Keratinocyte (primary cell): ENCODE measurements around the gene SPECC1L. TPM values are rescaled to one million over a fixed set of nuclear protein-coding genes. Genes with fewer than 3 reads are reported as not detected.

Source experiments
- DNase-seq: peaks from one replicate; pipeline ENCODE4 v3.0.0-alpha.2; 2011; ENCODE audit warnings: low read depth, missing footprints, low spot score
- FAIRE-seq: peaks from 2 replicates; lab custom pipeline; 2011; peaks lifted over from hg19 to GRCh38; lab: Jason Lieb, UNC
- H2AFZ ChIP-seq: 2 replicates; pipeline ENCODE4 v1.6.0; 2012; ENCODE audit warnings: low read length, control low read depth, inconsistent platforms; ENCODE audit not compliant: control insufficient read depth
- H3K27ac ChIP-seq: 2 replicates; pipeline ENCODE4 v1.5.1; 2011; ENCODE audit warnings: low read length; ENCODE audit not compliant: control insufficient read depth, insufficient read depth
- H3K27me3 ChIP-seq: 3 replicates; pipeline ENCODE4 v1.6.0; 2011; ENCODE audit warnings: low read length; ENCODE audit not compliant: control insufficient read depth, insufficient read depth; ENCODE audit errors: extremely low read depth
- H3K36me3 ChIP-seq, 2 experiments: 2 replicates in 1 of 2; 3 replicates in 1 of 2; pipeline ENCODE4 v1.5.1; 2011; ENCODE audit warnings: low read length in 2 of 2, mild to moderate bottlenecking in 1 of 2; ENCODE audit not compliant: control insufficient read depth in 2 of 2, insufficient read depth in 2 of 2; ENCODE audit errors: extremely low read depth in 1 of 2
- H3K4me1 ChIP-seq: 3 replicates; pipeline ENCODE4 v1.5.1; 2011; ENCODE audit warnings: low read length; ENCODE audit not compliant: control insufficient read depth, insufficient read depth; ENCODE audit errors: extremely low read depth
- H3K4me2 ChIP-seq: 3 replicates; pipeline ENCODE4 v1.6.0; 2011; ENCODE audit warnings: low read depth, low read length; ENCODE audit not compliant: control insufficient read depth, insufficient read depth; ENCODE audit errors: extremely low read depth
- H3K4me3 ChIP-seq, 3 experiments: fragments of 200-600 bp in 1 of 3; sonication (generic) in 1 of 3; 2 replicates in 2 of 3; 3 replicates in 1 of 3; pipeline ENCODE4 v1.5.1; 2011 to 2016; ENCODE audit warnings: low read length in 3 of 3, mild to moderate bottlenecking in 3 of 3, control low read depth in 2 of 3, inconsistent platforms in 1 of 3, low read depth in 1 of 3, mixed read lengths in 1 of 3, mixed run types in 1 of 3, moderate library complexity in 1 of 3; ENCODE audit not compliant: control insufficient read depth in 2 of 3, insufficient read depth in 2 of 3; ENCODE audit errors: extremely low read depth in 1 of 3
- H3K79me2 ChIP-seq: 2 replicates; pipeline ENCODE4 v1.6.0; 2012; ENCODE audit warnings: low read length; ENCODE audit not compliant: control insufficient read depth, insufficient read depth
- H3K9ac ChIP-seq: 3 replicates; pipeline ENCODE4 v1.6.0; 2011; ENCODE audit warnings: low read length; ENCODE audit not compliant: control insufficient read depth, insufficient read depth; ENCODE audit errors: extremely low read depth
- H3K9me1 ChIP-seq: 3 replicates; pipeline ENCODE4 v1.6.0; 2011; ENCODE audit warnings: low read length; ENCODE audit not compliant: control insufficient read depth, insufficient read depth; ENCODE audit errors: extremely low read depth
- H3K9me3 ChIP-seq: 2 replicates; pipeline ENCODE4 v1.5.1; 2012; ENCODE audit warnings: low read depth, low read length; ENCODE audit not compliant: control insufficient read depth
- H4K20me1 ChIP-seq: 3 replicates; pipeline ENCODE4 v1.6.0; 2011; ENCODE audit warnings: low read length; ENCODE audit not compliant: control insufficient read depth, insufficient read depth; ENCODE audit errors: extremely low read depth
- EZH2 ChIP-seq: IDR thresholded peaks from one replicate; pipeline ENCODE4 v1.6.1; 2012; ENCODE audit warnings: inconsistent platforms, mild to moderate bottlenecking, low read length, moderate library complexity
- dilution Hi-C: fragments of 300-500 bp; cut with MboI; formaldehyde crosslinking; loops from one replicate; pipeline ENCODE4 v1.7.0; 2020; ENCODE audit warnings: low sequenced_read_pairs; ENCODE audit not compliant: extremely low pct_ligation_motif_present
- polyA plus RNA-seq, 5 experiments: library from polyadenylated mRNA; depleted of rRNA in 3 of 5; stranded (reverse) in 3 of 5; stranded (forward) in 1 of 5; unstranded in 1 of 5; fragments of >200 nt; gene quantifications; 1 replicate in 1 of 5; 2 replicates in 3 of 5; 3 replicates in 1 of 5; pipeline versions ENCODE4 v1.2.1 to v1.2.3, GENCODE V29; 2011 to 2012; ENCODE audit warnings: missing spikeins in 2 of 5, low read depth in 1 of 5, low replicate concordance in 1 of 5
- TF ChIP-seq, protein P1 (sequence below), 3 experiments: IDR thresholded peaks in 1 of 3; conservative IDR thresholded peaks in 1 of 3; optimal IDR thresholded peaks in 1 of 3; 2 replicates in 2 of 3; 3 replicates in 1 of 3; pipeline versions ENCODE3 to v1.5.1; 2011; ENCODE audit warnings: low read length in 3 of 3, mild to moderate bottlenecking in 3 of 3, moderate library complexity in 2 of 3, control low read depth in 1 of 3, inconsistent platforms in 1 of 3; ENCODE audit not compliant: insufficient read depth in 2 of 3; ENCODE audit errors: extremely low read depth in 1 of 3

Gene SPECC1L
- polyA plus RNA-seq, 1 donor (not counting 4 experiments of a cell fraction or from before 2014, with no cell fraction given): 19.3 TPM

- Histone ChIP-seq H3K27me3 (no peaks in the 10 kb centered on the region), H3K9me1 (no peaks in the 10 kb centered on the region), H3K4me2 (no peak overlapping the region), H3K9me3 (no peaks in the 10 kb centered on the region), H2AFZ (no peak overlapping the region), H4K20me1 (peaks cover 2% of the 10 kb centered on the region), H3K27ac (no peak overlapping the region), H3K4me3 (no peak overlapping the region), H3K36me3 (peaks cover 12% of the 10 kb centered on the region in 2 experiments), H3K9ac (no peak overlapping the region), H3K4me1 (peaks cover 9% of the 10 kb centered on the region), H3K79me2 (no peaks in the 10 kb centered on the region)
- TF ChIP-seq, protein P1, sequence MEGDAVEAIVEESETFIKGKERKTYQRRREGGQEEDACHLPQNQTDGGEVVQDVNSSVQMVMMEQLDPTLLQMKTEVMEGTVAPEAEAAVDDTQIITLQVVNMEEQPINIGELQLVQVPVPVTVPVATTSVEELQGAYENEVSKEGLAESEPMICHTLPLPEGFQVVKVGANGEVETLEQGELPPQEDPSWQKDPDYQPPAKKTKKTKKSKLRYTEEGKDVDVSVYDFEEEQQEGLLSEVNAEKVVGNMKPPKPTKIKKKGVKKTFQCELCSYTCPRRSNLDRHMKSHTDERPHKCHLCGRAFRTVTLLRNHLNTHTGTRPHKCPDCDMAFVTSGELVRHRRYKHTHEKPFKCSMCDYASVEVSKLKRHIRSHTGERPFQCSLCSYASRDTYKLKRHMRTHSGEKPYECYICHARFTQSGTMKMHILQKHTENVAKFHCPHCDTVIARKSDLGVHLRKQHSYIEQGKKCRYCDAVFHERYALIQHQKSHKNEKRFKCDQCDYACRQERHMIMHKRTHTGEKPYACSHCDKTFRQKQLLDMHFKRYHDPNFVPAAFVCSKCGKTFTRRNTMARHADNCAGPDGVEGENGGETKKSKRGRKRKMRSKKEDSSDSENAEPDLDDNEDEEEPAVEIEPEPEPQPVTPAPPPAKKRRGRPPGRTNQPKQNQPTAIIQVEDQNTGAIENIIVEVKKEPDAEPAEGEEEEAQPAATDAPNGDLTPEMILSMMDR (optimal IDR thresholded peaks at IDR 0.05 in 1 of 3, IDR thresholded peaks at IDR 0.05 in 1 of 3, conservative IDR thresholded peaks at IDR 0.05 in 1 of 3; ENCODE audit: extremely low read depth in 1 of 3, insufficient read depth in 2 of 3, low read length in 3 of 3): no peak
- TF ChIP-seq EZH2: no peak
- DNase-seq: no peak
- dilution Hi-C loops: no loop called here
- no peak for FAIRE-seq
Measured at GRCh38 chr22:24410110-24410856, 139.7 kb downstream of the SPECC1L start.

GRCh38 chr22:24411256-24412004 is 140.8 kb downstream of the SPECC1L start:
- Histone ChIP-seq H4K20me1 (peaks cover 2% of the 10 kb centered on the region), H3K9me1 (no peaks in the 10 kb centered on the region), H3K36me3 (peaks cover 4 to 13% of the 10 kb centered on the region in 2 experiments), H3K9ac (no peak overlapping the region), H3K27me3 (no peaks in the 10 kb centered on the region), H3K9me3 (no peaks in the 10 kb centered on the region), H3K4me2 (no peak overlapping the region), H3K27ac (no peak overlapping the region), H3K79me2 (no peaks in the 10 kb centered on the region), H3K4me3 (no peak overlapping the region), H3K4me1 (peaks cover 9% of the 10 kb centered on the region), H2AFZ (no peak overlapping the region)
- no peak for DNase-seq
- no peak for FAIRE-seq
- dilution Hi-C loops: no loop called here
- TF ChIP-seq, protein P1 (optimal IDR thresholded peaks at IDR 0.05 in 1 of 3, IDR thresholded peaks at IDR 0.05 in 1 of 3, conservative IDR thresholded peaks at IDR 0.05 in 1 of 3; ENCODE audit: extremely low read depth in 1 of 3, insufficient read depth in 2 of 3, low read length in 3 of 3): no peak
- no peak for TF ChIP-seq EZH2
